NT2/D1 (cell line): Measurements from ENCODE around the gene TNFRSF14.

Experiments used
- DNase-seq: peaks from one replicate; pipeline ENCODE4 v3.0.0-alpha.2; 2011; ENCODE audit warnings: low read depth, low spot score
- H3K27me3 ChIP-seq: 2 replicates; pipeline ENCODE4 v1.6.0; 2011; ENCODE audit warnings: mild to moderate bottlenecking; ENCODE audit not compliant: insufficient read length, insufficient read depth
- H3K36me3 ChIP-seq: 2 replicates; pipeline ENCODE4 v1.6.1; 2011; ENCODE audit warnings: mild to moderate bottlenecking, low read length, mixed read lengths; ENCODE audit not compliant: insufficient read depth, insufficient read length
- H3K4me1 ChIP-seq: 2 replicates; pipeline ENCODE4 v1.5.1; 2011; ENCODE audit not compliant: insufficient read depth, insufficient read length
- H3K4me3 ChIP-seq: 2 replicates; pipeline ENCODE4 v1.5.1; 2011; ENCODE audit warnings: low read depth; ENCODE audit not compliant: insufficient read length
- H3K9ac ChIP-seq: 2 replicates; pipeline ENCODE4 v1.6.0; 2011; ENCODE audit warnings: low read depth; ENCODE audit not compliant: insufficient read length
- H3K9me3 ChIP-seq: 2 replicates; pipeline ENCODE4 v1.5.1; 2011; ENCODE audit warnings: mild to moderate bottlenecking, low read length; ENCODE audit not compliant: insufficient read depth
- SUZ12 ChIP-seq: IDR thresholded peaks from 2 replicates; pipeline ENCODE4 v1.6.1; 2011; ENCODE audit not compliant: insufficient read length, insufficient read depth; ENCODE audit errors: extremely low read depth
- YY1 ChIP-seq: IDR thresholded peaks from 2 replicates; pipeline ENCODE4 v1.6.1; 2011; ENCODE audit not compliant: insufficient read length, insufficient read depth
- ZNF274 ChIP-seq: IDR thresholded peaks from 2 replicates; pipeline ENCODE4 v1.6.1; 2011; ENCODE audit warnings: mild to moderate bottlenecking, low read depth, low read length

The TNFRSF14 gene

GRCh38 chr1:2512862-2513421 is 43.2 kb upstream of the TNFRSF14 start:
- Histone ChIP-seq H3K27me3 (no peaks in the 10 kb centered on the region), H3K36me3 (peaks cover 96% of the 10 kb centered on the region), H3K9ac (no peak overlapping the region), H3K4me1 (no peaks in the 10 kb centered on the region), H3K9me3 (no peaks in the 10 kb centered on the region), H3K4me3 (no peak overlapping the region)
- TF ChIP-seq YY1 = no peak
- TF ChIP-seq ZNF274 = no peak
- no peak for TF ChIP-seq SUZ12
- DNase-seq = no peak

GRCh38 chr1:2513939-2514652 is 42.1 kb upstream of the TNFRSF14 start:
- Histone ChIP-seq H3K9ac (no peak overlapping the region), H3K27me3 (no peaks in the 10 kb centered on the region), H3K36me3 (peaks cover 98% of the 10 kb centered on the region), H3K9me3 (no peaks in the 10 kb centered on the region), H3K4me1 (no peaks in the 10 kb centered on the region), H3K4me3 (no peak overlapping the region)
- no peak for DNase-seq
- TF ChIP-seq YY1 (no peak), ZNF274 (no peak), SUZ12 (no peak)

- TF ChIP-seq ZNF274 (no peak), YY1 (no peak), SUZ12 (no peak)
- Histone ChIP-seq H3K4me3 (no peak overlapping the region), H3K27me3 (no peaks in the 10 kb centered on the region), H3K9me3 (no peaks in the 10 kb centered on the region), H3K4me1 (no peaks in the 10 kb centered on the region), H3K9ac (no peak overlapping the region), H3K36me3 (peaks cover 96% of the 10 kb centered on the region)
- no peak for DNase-seq
Observed at GRCh38 chr1:2514863-2515762, 41.1 kb upstream of the TNFRSF14 start.

- H3K36me3 ChIP-seq = peaks cover 94% of the 10 kb centered on the region
- DNase-seq = no peak
- no peaks in the 10 kb centered on the region for H3K9me3 ChIP-seq
- peaks cover 1% of the 10 kb centered on the region for H3K4me1 ChIP-seq
- H3K9ac ChIP-seq = no peak overlapping the region
- H3K4me3 ChIP-seq = no peak overlapping the region
- TF ChIP-seq YY1 = no peak
- TF ChIP-seq ZNF274 = no peak
- no peak for TF ChIP-seq SUZ12
- no peaks in the 10 kb centered on the region for H3K27me3 ChIP-seq
Observed at GRCh38 chr1:2515763-2516080, 40.4 kb upstream of the TNFRSF14 start.

- no peaks in the 10 kb centered on the region for H3K27me3 ChIP-seq
- no peak for DNase-seq
- H3K36me3 ChIP-seq = peaks cover 94% of the 10 kb centered on the region
- peaks cover 3% of the 10 kb centered on the region for H3K4me1 ChIP-seq
- no peak overlapping the region for H3K4me3 ChIP-seq
- TF ChIP-seq ZNF274 (no peak), YY1 (no peak), SUZ12 (no peak)
- no peak overlapping the region for H3K9ac ChIP-seq
- no peaks in the 10 kb centered on the region for H3K9me3 ChIP-seq
Observed at GRCh38 chr1:2516124-2516523, 40.0 kb upstream of the TNFRSF14 start.

- DNase-seq = no peak
- Histone ChIP-seq H3K4me1 (peaks cover 3% of the 10 kb centered on the region), H3K4me3 (no peak overlapping the region), H3K9me3 (no peaks in the 10 kb centered on the region), H3K27me3 (no peaks in the 10 kb centered on the region), H3K9ac (no peak overlapping the region), H3K36me3 (peaks cover 92% of the 10 kb centered on the region)
- TF ChIP-seq YY1 (no peak), SUZ12 (no peak), ZNF274 (no peak)
Observed at GRCh38 chr1:2516946-2517345, 39.2 kb upstream of the TNFRSF14 start.

- Histone ChIP-seq H3K36me3 (peaks cover 84% of the 10 kb centered on the region), H3K9me3 (no peaks in the 10 kb centered on the region), H3K4me1 (peaks cover 3% of the 10 kb centered on the region), H3K27me3 (no peaks in the 10 kb centered on the region), H3K4me3 (no peak overlapping the region), H3K9ac (no peak overlapping the region)
- TF ChIP-seq SUZ12 (no peak), YY1 (no peak), ZNF274 (no peak)
- no peak for DNase-seq
Observed at GRCh38 chr1:2517966-2518365, 38.2 kb upstream of the TNFRSF14 start.
